ENCODE measurements around the gene NPC1. TPM values are rescaled to one million over a fixed set of nuclear protein-coding genes. Genes with fewer than 3 reads are reported as not detected.

Gene NPC1
- polyA plus RNA-seq, 2 of the 4 experiments (the other 2 are of a cell fraction) = 42.5 to 61.4 TPM

GRCh38 chr18:23583071-23583865 is 3.0 kb downstream of the NPC1 start:
- TF ChIP-seq MAZ (IDR thresholded peaks at IDR 0.05; ENCODE audit: borderline replicate concordance, low read depth, low read length) = no peak
- TF ChIP-seq SREBF2 (IDR thresholded peaks at IDR 0.05) = no peak
- no peak for TF ChIP-seq FOSL2 (IDR thresholded peaks at IDR 0.05)
- TF ChIP-seq FOSL2 (CRISPR knock-in tag; IDR thresholded peaks at IDR 0.05) = no peak
- no peak for TF ChIP-seq KDM1A (IDR thresholded peaks at IDR 0.05; ENCODE audit: low read depth)
- no peak for TF ChIP-seq GATA3 (IDR thresholded peaks at IDR 0.05; ENCODE audit: borderline replicate concordance)
- ChIA-PET POLR2A (interaction anchor here (0.6 kb wide), 1 partner anchor 54 kb away, joined by 4 read pairs; no protein-coding TSS in a partner anchor), CTCF (interaction anchor here (0.7 to 2.8 kb wide), 4 partner anchors 34 to 120 kb away, joined by 3 to 13 read pairs (median 8); no protein-coding TSS in a partner anchor)
- no peak for FAIRE-seq
- Histone ChIP-seq H3K4me1 (peaks cover 45% of the 10 kb centered on the region), H3K4me2 (peak overlapping the region; percentile 84), H3K27ac (peak overlapping the region in 1 of 2 experiments; percentile 99; a peak in 3 of 6 replicates), H3K4me3 (0 out of 3 replicates have a peak overlapping the region, but pooled peaks have one; percentile 4), H3K9me3 (no peaks in the 10 kb centered on the region)
- 81% methylated on average over 5 of the region's 5 CpGs for WGBS (ENCODE audit: missing lambda C conversion rate)
- no peak for DNase-seq (ENCODE audit: low read depth in 1 of 2, low spot score in 1 of 2)
- ATAC-seq = no peak

- 88% methylated on average over 6 of the region's 6 CpGs for WGBS (ENCODE audit: missing lambda C conversion rate)
- ChIA-PET POLR2A (no interaction called here), CTCF (interaction anchor here (1.0 to 2.5 kb wide), 5 partner anchors 12 to 123 kb away, joined by 3 to 13 read pairs (median 5); no protein-coding TSS in a partner anchor)
- no peak for TF ChIP-seq ZC3H11A (IDR thresholded peaks at IDR 0.05)
- no peak for TF ChIP-seq RARB (CRISPR knock-in tag; IDR thresholded peaks at IDR 0.05)
- no peak for TF ChIP-seq HEYL (CRISPR knock-in tag; IDR thresholded peaks at IDR 0.05)
- no peak for TF ChIP-seq RAD21 (conservative IDR thresholded peaks at IDR 0.05 in 1 of 2, IDR thresholded peaks at IDR 0.05 in 1 of 2)
- no peak for TF ChIP-seq HOXB5 (CRISPR knock-in tag; IDR thresholded peaks at IDR 0.05)
- no peak for TF ChIP-seq HDAC2 (IDR thresholded peaks at IDR 0.05)
- TF ChIP-seq MAX (IDR thresholded peaks at IDR 0.05) = no peak
- TF ChIP-seq E2F6 (IDR thresholded peaks at IDR 0.05; ENCODE audit: borderline replicate concordance, low read depth) = no peak
- TF ChIP-seq, protein P1, sequence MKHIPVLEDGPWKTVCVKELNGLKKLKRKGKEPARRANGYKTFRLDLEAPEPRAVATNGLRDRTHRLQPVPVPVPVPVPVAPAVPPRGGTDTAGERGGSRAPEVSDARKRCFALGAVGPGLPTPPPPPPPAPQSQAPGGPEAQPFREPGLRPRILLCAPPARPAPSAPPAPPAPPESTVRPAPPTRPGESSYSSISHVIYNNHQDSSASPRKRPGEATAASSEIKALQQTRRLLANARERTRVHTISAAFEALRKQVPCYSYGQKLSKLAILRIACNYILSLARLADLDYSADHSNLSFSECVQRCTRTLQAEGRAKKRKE (CRISPR knock-in tag; IDR thresholded peaks at IDR 0.05; ENCODE audit: low read depth) = no peak
- TF ChIP-seq JUNB (IDR thresholded peaks at IDR 0.05) = no peak
- no peak for TF ChIP-seq ELK1 (IDR thresholded peaks at IDR 0.05; ENCODE audit: low read depth, low read length)
- no peak for TF ChIP-seq MYC (IDR thresholded peaks at IDR 0.05; ENCODE audit: borderline replicate concordance, low read length)
- no peak for TF ChIP-seq CTCF (IDR thresholded peaks at IDR 0.05)
- TF ChIP-seq RFX5 (IDR thresholded peaks at IDR 0.05) = no peak
- TF ChIP-seq RCOR1 (IDR thresholded peaks at IDR 0.05; ENCODE audit: low read depth, low read length) = no peak
- TF ChIP-seq KDM5A (IDR thresholded peaks at IDR 0.05) = no peak
- TF ChIP-seq EHMT2 (IDR thresholded peaks at IDR 0.05; ENCODE audit: low read depth) = no peak
- no peak for TF ChIP-seq GATA3 (IDR thresholded peaks at IDR 0.05; ENCODE audit: borderline replicate concordance)
- TF ChIP-seq NPAS2 (CRISPR knock-in tag; IDR thresholded peaks at IDR 0.05; ENCODE audit: borderline replicate concordance) = no peak
- no peaks in the 10 kb centered on the region for H3K9me3 ChIP-seq
- no peak; a peak in 1 of 6 replicates for ATAC-seq
- no peak for DNase-seq (ENCODE audit: low read depth in 1 of 2, low spot score in 1 of 2)
- H3K4me2 ChIP-seq = no peak overlapping the region; the same call in 2 of the 3 replicates
- no peak overlapping the region for H3K27ac ChIP-seq
- no peak for FAIRE-seq
- H3K4me3 ChIP-seq = no peak overlapping the region
- peaks cover 37% of the 10 kb centered on the region for H3K4me1 ChIP-seq
Measured at GRCh38 chr18:23580677-23581367, 5.5 kb downstream of the NPC1 start.

Measured in A549 (cell line).